Measurements from ENCODE around the gene ISCU. TPM values are rescaled to one million over a fixed set of nuclear protein-coding genes. Genes with fewer than 3 reads are reported as not detected.

Gene ISCU
- total RNA-seq, 1 donor from 2014 or later: 67.8 TPM

DNA sequence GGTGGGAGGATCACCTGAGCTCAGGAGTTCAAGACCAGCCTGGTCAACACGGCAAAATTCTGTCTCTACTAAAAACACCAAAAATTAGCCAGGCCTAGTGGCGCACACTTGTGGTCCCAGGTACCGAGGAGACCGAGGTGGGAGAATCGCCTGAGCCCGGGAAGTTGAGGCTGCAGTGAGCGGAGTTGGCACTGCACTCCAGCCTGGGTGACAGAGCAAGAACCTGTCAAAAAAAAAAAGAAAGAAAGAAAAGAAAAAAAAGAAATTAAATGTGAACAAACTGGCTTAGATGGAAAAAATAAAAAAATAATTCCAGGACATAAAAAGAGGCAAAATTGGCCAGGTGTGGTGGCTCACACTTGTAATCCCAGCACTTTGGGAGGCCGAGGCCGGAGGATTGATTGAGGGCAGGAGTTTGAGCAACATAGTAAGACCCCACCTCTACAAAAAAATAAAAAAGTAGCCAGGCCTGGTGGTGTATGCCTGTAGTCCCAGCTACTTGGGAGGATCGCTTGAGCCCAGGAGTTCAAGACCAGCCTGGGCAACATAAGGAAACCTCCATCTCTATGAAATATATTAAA, 32.0 kb downstream of the ISCU start:
- Mint-ChIP-seq H3K36me3 (ENCODE audit: low read depth, unreplicated experiment) (no peaks in the 10 kb centered on the region), H3K4me3 (ENCODE audit: unreplicated experiment) (no peak overlapping the region), H3K4me1 (ENCODE audit: unreplicated experiment) (peaks cover 3% of the 10 kb centered on the region), H3K27ac (ENCODE audit: unreplicated experiment) (no peak overlapping the region), H3K27me3 (ENCODE audit: unreplicated experiment) (peaks cover 8% of the 10 kb centered on the region), H3K9me3 (ENCODE audit: unreplicated experiment) (no peaks in the 10 kb centered on the region)
- TF ChIP-seq, protein P1, sequence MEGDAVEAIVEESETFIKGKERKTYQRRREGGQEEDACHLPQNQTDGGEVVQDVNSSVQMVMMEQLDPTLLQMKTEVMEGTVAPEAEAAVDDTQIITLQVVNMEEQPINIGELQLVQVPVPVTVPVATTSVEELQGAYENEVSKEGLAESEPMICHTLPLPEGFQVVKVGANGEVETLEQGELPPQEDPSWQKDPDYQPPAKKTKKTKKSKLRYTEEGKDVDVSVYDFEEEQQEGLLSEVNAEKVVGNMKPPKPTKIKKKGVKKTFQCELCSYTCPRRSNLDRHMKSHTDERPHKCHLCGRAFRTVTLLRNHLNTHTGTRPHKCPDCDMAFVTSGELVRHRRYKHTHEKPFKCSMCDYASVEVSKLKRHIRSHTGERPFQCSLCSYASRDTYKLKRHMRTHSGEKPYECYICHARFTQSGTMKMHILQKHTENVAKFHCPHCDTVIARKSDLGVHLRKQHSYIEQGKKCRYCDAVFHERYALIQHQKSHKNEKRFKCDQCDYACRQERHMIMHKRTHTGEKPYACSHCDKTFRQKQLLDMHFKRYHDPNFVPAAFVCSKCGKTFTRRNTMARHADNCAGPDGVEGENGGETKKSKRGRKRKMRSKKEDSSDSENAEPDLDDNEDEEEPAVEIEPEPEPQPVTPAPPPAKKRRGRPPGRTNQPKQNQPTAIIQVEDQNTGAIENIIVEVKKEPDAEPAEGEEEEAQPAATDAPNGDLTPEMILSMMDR (IDR thresholded peaks at IDR 0.05; ENCODE audit: unreplicated experiment): no peak
- DNase-seq (ENCODE audit: low spot score): no peak

DNA sequence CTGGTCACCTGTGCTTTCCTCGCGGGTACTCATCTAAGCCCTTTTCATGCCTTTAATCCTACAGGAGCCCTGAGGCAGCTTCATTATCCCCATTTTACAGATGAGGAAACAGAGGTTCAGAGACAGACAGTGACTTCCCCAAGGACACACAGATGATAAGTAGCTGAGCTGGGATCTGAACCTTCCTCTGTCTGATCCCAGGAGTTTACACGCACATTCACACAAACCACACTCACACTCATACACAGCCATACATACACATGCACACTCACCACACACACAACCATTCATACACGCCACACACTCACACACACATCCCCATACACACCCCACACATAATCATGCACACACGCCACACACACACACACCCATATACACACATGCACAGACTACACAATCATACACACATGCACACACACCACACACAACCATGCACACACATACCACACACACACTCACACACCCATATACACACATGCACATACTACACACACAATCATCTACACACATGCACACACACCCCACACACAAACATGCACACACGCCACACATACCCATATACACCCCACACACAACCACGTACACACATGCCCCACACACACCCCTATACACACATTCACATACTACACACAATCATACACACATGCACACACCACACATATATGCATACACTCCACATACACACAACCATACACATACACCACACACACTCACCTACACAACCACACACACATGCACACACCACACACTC, 32.7 kb downstream of the ISCU start:
- H3K27me3 Mint-ChIP-seq (ENCODE audit: unreplicated experiment): peaks cover 8% of the 10 kb centered on the region
- peaks cover 3% of the 10 kb centered on the region for H3K4me1 Mint-ChIP-seq (ENCODE audit: unreplicated experiment)
- H3K36me3 Mint-ChIP-seq (ENCODE audit: low read depth, unreplicated experiment): no peaks in the 10 kb centered on the region
- H3K27ac Mint-ChIP-seq (ENCODE audit: unreplicated experiment): no peak overlapping the region
- TF ChIP-seq, protein P1 (IDR thresholded peaks at IDR 0.05; ENCODE audit: unreplicated experiment): no peak
- no peak overlapping the region for H3K4me3 Mint-ChIP-seq (ENCODE audit: unreplicated experiment)
- H3K9me3 Mint-ChIP-seq (ENCODE audit: unreplicated experiment): no peaks in the 10 kb centered on the region
- no peak for DNase-seq (ENCODE audit: low spot score)

DNA sequence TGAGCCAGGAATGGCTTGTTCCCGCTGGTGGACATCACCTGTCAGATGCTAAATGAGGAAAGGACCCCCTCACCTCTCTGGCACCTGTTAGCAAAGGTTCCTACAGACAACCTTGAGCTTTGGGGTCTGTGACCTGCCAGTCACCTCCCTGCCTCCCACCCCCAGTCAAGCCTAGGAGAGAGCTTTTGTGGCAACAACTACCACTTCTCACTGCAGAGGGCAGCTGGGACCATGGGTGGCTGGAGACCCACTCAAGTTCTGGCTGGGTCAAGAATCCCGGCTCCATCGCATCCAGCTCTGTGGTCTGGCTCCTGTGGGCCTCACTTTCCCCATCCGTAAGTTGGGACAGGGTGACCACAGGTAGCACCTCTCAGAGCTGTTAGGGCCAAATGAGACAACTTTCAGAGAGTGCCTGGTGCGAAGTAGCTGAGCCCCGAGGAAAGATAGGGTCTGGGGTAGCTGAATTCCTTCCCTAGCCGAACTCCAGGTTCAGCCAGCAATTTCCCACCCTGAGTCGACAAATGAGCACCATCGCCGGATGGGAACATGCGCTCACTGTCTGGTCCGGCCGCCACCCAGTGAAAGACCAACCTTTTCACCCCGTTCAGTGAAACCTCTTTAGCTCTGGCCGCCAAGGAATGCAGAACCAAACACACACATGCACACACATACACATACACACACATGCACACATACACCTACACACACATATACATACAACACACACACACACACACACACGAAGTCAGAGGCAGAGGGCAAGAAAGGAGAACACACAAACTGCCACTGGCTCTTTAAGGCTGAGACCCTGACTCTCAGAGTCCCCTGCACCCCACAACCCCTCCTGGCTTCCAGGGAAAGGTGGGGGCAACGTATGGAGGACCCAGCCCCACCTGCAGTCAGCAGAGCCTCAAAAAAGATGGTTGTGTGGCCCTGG, 33.6 kb downstream of the ISCU start:
- H3K27ac Mint-ChIP-seq (ENCODE audit: unreplicated experiment): no peak overlapping the region
- no peaks in the 10 kb centered on the region for H3K36me3 Mint-ChIP-seq (ENCODE audit: low read depth, unreplicated experiment)
- TF ChIP-seq, protein P1 (IDR thresholded peaks at IDR 0.05; ENCODE audit: unreplicated experiment): no peak
- DNase-seq (ENCODE audit: low spot score): no peak
- no peaks in the 10 kb centered on the region for H3K9me3 Mint-ChIP-seq (ENCODE audit: unreplicated experiment)
- H3K4me1 Mint-ChIP-seq (ENCODE audit: unreplicated experiment): peaks cover under 1% of the 10 kb centered on the region
- no peak overlapping the region for H3K4me3 Mint-ChIP-seq (ENCODE audit: unreplicated experiment)
- peaks cover 6% of the 10 kb centered on the region for H3K27me3 Mint-ChIP-seq (ENCODE audit: unreplicated experiment)

DNA sequence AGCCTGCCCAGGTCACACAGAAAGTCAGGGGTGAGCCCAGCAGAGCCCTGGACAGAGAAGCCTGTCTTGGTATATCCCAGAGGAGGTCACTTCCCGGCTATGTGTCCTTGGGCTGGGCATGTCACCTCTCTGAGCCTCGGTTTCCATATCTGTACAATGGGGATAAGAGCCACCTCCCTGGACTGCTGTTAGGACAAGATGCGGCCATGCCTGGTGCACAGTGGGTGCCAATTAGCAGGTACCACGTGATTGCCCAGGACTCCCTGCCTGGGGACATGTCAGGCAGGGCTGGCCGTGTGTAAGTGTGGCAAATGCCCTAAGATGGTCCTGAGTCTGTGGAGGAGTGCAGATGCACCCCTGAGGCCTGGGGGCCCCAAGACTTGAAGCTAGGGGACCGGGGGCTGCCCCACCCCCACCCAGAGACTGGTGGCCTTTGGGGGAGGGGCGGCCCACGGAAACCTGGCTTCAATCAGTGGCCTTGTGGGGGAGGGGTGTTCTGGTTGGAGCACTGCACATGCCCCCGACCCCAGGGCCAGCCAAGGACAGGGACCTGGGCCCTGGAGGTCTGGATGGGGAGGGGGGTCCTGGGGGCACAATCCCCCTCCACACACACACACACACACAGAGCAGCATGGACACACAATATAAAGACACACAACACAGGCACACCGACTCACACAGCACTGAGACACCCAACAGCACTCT, 34.6 kb downstream of the ISCU start:
- Mint-ChIP-seq H3K9me3 (ENCODE audit: unreplicated experiment) (no peaks in the 10 kb centered on the region), H3K36me3 (ENCODE audit: low read depth, unreplicated experiment) (no peaks in the 10 kb centered on the region), H3K4me3 (ENCODE audit: unreplicated experiment) (no peak overlapping the region), H3K4me1 (ENCODE audit: unreplicated experiment) (no peaks in the 10 kb centered on the region), H3K27ac (ENCODE audit: unreplicated experiment) (no peak overlapping the region), H3K27me3 (ENCODE audit: unreplicated experiment) (peaks cover 4% of the 10 kb centered on the region)
- no peak for DNase-seq (ENCODE audit: low spot score)
- TF ChIP-seq, protein P1 (IDR thresholded peaks at IDR 0.05; ENCODE audit: unreplicated experiment): no peak

Data from endothelial cell (in vitro differentiated cells).